MM.1S (cell line): Measurements from ENCODE around the gene RNF115.

Source experiments
- DNase-seq: peaks from one replicate; pipeline ENCODE4 v3.0.0-alpha.2; 2015
- H2AFZ ChIP-seq: fragments of 300-600 bp; sonication (generic); 2 replicates; pipeline ENCODE4 v1.6.0; 2016; ENCODE audit warnings: antibody characterized with exemption, low read length
- H3F3A ChIP-seq: fragments of 300-600 bp; sonication (generic); 2 replicates; pipeline ENCODE4 v1.6.1; 2016; ENCODE audit warnings: mild to moderate bottlenecking, antibody characterized with exemption, low read length, moderate library complexity, mixed read lengths; ENCODE audit not compliant: insufficient read depth
- H3K27ac ChIP-seq: fragments of 300-600 bp; sonication (generic); 2 replicates; pipeline ENCODE4 v1.5.1; 2016; ENCODE audit warnings: mild to moderate bottlenecking, low read length
- H3K27me3 ChIP-seq: fragments of 300-600 bp; sonication (generic); replicated peaks from 2 replicates; pipeline ENCODE4 v1.6.0; 2016; ENCODE audit warnings: low read length; ENCODE audit not compliant: insufficient read depth
- H3K36me3 ChIP-seq: fragments of 300-600 bp; sonication (generic); replicated peaks from 2 replicates; pipeline ENCODE4 v1.6.1; 2016; ENCODE audit warnings: mild to moderate bottlenecking, low read length, mixed read lengths; ENCODE audit not compliant: insufficient read depth
- H3K4me1 ChIP-seq: fragments of 300-600 bp; sonication (generic); 2 replicates; pipeline ENCODE4 v1.6.1; 2016; ENCODE audit warnings: low read length, mixed read lengths
- H3K4me2 ChIP-seq: fragments of 300-600 bp; sonication (generic); 2 replicates; pipeline ENCODE4 v1.6.0; 2016; ENCODE audit warnings: low read depth, low read length
- H3K4me3 ChIP-seq: fragments of 300-600 bp; sonication (generic); 2 replicates; pipeline ENCODE4 v1.5.1; 2016; ENCODE audit warnings: low read length, mixed read lengths
- H3K79me2 ChIP-seq: fragments of 300-600 bp; sonication (generic); 2 replicates; pipeline ENCODE4 v1.6.1; 2016; ENCODE audit warnings: mixed run types, low read length, mixed read lengths
- H3K9ac ChIP-seq: fragments of 300-600 bp; sonication (generic); 2 replicates; pipeline ENCODE4 v1.6.1; 2016; ENCODE audit warnings: low read length, mixed read lengths
- H3K9me2 ChIP-seq: fragments of 300-600 bp; sonication (generic); replicated peaks from 2 replicates; pipeline ENCODE4 v1.6.1; 2016; ENCODE audit warnings: mild to moderate bottlenecking, low read length, mixed read lengths; ENCODE audit not compliant: insufficient read depth
- H3K9me3 ChIP-seq: fragments of 300-600 bp; sonication (generic); replicated peaks from 2 replicates; pipeline ENCODE4 v1.6.1; 2016; ENCODE audit warnings: mild to moderate bottlenecking, low read length, mixed read lengths; ENCODE audit not compliant: insufficient read depth
- H4K20me1 ChIP-seq: fragments of 300-600 bp; sonication (generic); 2 replicates; pipeline ENCODE4 v1.6.1; 2016; ENCODE audit warnings: mild to moderate bottlenecking, low read length, moderate library complexity, mixed read lengths; ENCODE audit not compliant: insufficient read depth
- CTCF ChIP-seq: fragments of 300-600 bp; sonication (generic); IDR thresholded peaks from 2 replicates; pipeline ENCODE4 v1.5.1; 2016; ENCODE audit warnings: antibody characterized with exemption, low read length, mixed read lengths
- EZH2 ChIP-seq: fragments of 300-600 bp; sonication (generic); optimal IDR thresholded peaks from 2 replicates; pipeline ENCODE3; 2017; ENCODE audit warnings: low read depth, mild to moderate bottlenecking, antibody characterized with exemption, low read length, mixed read lengths
- EZH2phosphoT487 ChIP-seq: fragments of 300-600 bp; sonication (generic); IDR thresholded peaks from 2 replicates; pipeline ENCODE4 v1.6.1; 2018; ENCODE audit warnings: antibody characterized with exemption, low read length

Gene RNF115

GRCh38 chr1:145705622-145706021 lies 118.3 kb downstream of the RNF115 start:
- H3K4me3 ChIP-seq, result no peak overlapping the region
- no peaks in the 10 kb centered on the region for H3K9me3 ChIP-seq
- no peak overlapping the region for H2AFZ ChIP-seq
- no peak overlapping the region for H3K27ac ChIP-seq
- no peaks in the 10 kb centered on the region for H3K27me3 ChIP-seq
- TF ChIP-seq CTCF, result no peak
- TF ChIP-seq EZH2, result no peak
- TF ChIP-seq EZH2phosphoT487, result no peak
- no peaks in the 10 kb centered on the region for H3K36me3 ChIP-seq
- no peaks in the 10 kb centered on the region for H3F3A ChIP-seq
- H3K79me2 ChIP-seq, result no peaks in the 10 kb centered on the region
- no peak for DNase-seq
- no peaks in the 10 kb centered on the region for H3K9me2 ChIP-seq
- no peaks in the 10 kb centered on the region for H4K20me1 ChIP-seq
- H3K4me1 ChIP-seq, result no peaks in the 10 kb centered on the region
- no peak overlapping the region for H3K9ac ChIP-seq
- H3K4me2 ChIP-seq, result no peak overlapping the region

- DNase-seq, result no peak
- no peak overlapping the region for H3K9ac ChIP-seq
- H4K20me1 ChIP-seq, result no peaks in the 10 kb centered on the region
- H3K79me2 ChIP-seq, result no peaks in the 10 kb centered on the region
- H3K4me3 ChIP-seq, result no peak overlapping the region
- H3K27me3 ChIP-seq, result no peaks in the 10 kb centered on the region
- H3K9me3 ChIP-seq, result no peaks in the 10 kb centered on the region
- no peak overlapping the region for H2AFZ ChIP-seq
- H3K36me3 ChIP-seq, result no peaks in the 10 kb centered on the region
- no peak overlapping the region for H3K27ac ChIP-seq
- TF ChIP-seq CTCF, result no peak
- TF ChIP-seq EZH2phosphoT487, result no peak
- TF ChIP-seq EZH2, result no peak
- H3K4me2 ChIP-seq, result no peak overlapping the region
- H3F3A ChIP-seq, result no peaks in the 10 kb centered on the region
- H3K9me2 ChIP-seq, result no peaks in the 10 kb centered on the region
- H3K4me1 ChIP-seq, result no peaks in the 10 kb centered on the region
Measured at GRCh38 chr1:145702826-145703225, 121.1 kb downstream of the RNF115 start.

- Histone ChIP-seq H3K27me3 (no peaks in the 10 kb centered on the region), H2AFZ (no peak overlapping the region), H3K9me3 (no peaks in the 10 kb centered on the region)
Measured at GRCh38 chr1:145702052-145702451, 121.8 kb downstream of the RNF115 start.

More at GRCh38 chr1:145702052-145702451, 121.8 kb downstream of the RNF115 start:
- Histone ChIP-seq H3F3A (no peaks in the 10 kb centered on the region), H3K9me2 (no peaks in the 10 kb centered on the region), H4K20me1 (no peaks in the 10 kb centered on the region), H3K4me1 (no peaks in the 10 kb centered on the region), H3K36me3 (no peaks in the 10 kb centered on the region), H3K4me2 (no peak overlapping the region), H3K27ac (no peak overlapping the region), H3K79me2 (no peaks in the 10 kb centered on the region), H3K9ac (no peak overlapping the region), H3K4me3 (no peak overlapping the region)
- TF ChIP-seq EZH2phosphoT487 (no peak), EZH2 (no peak), CTCF (no peak)
- no peak for DNase-seq
